Activated naive CD4-positive, alpha-beta T cell treated with Interleukin-2 at 50 U/mL for 16 hours (primary cell): Measurements from ENCODE around the gene ARHGAP8.
"Not testable (repeated sequence)": the region's sequence is repeated elsewhere in the genome, so short reads cannot be mapped to it uniquely, and the experiment has no call there.

Experiments
- DNase-seq: peaks from one replicate; pipeline ENCODE4 v3.0.0-alpha.2; 2020

The ARHGAP8 gene

DNA sequence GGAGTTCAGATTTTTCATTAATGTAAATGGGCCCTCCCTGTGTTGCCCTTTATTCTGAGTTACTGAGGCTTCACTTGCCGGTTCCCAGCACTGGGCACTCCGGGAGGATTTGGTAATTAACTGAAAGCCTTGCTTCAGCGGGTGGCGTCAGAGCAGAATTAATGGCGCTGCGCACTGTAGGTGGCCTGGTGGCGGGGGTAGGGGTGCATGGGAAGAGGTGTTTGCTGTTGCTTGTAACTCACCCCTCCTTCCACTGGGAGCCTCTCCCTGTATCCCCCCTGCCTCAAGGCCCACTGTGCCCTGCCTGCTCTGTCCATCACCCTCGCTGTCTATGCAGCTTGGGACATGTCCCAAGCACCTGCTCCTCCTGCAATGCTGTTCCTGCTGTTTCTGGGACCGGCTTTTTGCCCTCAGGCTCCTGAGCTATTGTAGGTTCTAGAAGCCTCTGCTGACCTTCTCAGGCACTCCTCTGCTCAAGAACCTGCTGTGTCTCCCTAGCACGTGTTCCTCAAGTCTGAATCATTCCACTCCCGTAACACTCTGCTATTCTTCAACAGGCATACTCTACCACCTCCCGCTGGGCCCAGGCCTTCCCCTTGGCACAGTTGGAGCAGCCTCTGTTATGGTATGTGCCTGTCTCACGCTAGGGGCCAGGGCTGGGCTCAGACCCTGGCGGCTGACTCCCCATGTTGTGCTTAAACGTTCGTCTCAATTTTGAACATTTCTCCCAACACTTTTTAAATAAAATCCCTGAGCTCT, 24.4 kb downstream of the ARHGAP8 start:
- no peak for DNase-seq

DNA sequence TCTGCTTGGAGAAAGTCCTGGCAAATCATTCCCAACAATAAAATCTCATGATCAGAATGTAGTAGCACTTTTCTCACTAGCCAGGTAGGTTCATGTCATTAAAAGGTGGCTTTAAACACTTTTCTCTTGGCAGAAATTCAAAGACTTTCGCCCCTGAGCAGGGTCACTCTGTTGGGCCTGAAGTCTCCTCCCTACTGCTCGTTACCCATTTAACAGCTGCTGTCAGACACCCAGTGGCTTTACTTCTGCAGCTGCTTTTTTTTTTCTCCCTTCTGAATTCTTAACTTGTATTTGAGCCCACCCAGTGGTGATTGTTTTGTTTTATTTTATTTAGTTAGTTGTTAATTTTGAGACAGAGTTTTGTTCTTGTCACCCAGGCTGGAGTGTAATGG, 25.0 kb downstream of the ARHGAP8 start:
- no peak for DNase-seq

DNA sequence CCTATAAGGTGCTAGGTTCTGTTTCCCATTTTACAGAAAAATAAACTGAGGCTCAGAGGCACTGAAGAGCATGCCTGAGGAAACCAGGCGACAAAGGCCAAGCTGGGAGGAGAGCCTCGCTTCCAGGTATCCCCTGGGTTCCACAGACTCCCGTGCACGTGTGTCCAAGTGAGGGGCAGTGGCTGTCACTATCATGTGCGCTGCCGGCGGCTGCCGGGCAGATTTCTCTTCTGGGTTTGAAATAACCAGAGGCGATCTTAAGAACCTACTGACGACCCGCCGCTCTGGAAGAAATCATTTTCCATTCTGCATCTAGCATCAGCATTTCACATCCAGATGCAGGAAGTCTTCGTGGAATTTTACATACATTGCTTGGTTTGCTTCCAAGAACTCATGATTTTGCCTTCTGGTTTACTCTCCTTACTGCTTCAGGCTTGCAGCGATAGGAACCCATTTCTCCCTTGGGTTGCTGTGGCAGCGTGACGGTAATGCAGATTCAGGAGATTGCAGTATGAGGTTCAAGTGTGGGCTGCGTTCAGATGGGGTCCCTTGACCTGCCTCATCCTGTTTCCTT, 28.6 kb downstream of the ARHGAP8 start:
- no peak for DNase-seq

DNA sequence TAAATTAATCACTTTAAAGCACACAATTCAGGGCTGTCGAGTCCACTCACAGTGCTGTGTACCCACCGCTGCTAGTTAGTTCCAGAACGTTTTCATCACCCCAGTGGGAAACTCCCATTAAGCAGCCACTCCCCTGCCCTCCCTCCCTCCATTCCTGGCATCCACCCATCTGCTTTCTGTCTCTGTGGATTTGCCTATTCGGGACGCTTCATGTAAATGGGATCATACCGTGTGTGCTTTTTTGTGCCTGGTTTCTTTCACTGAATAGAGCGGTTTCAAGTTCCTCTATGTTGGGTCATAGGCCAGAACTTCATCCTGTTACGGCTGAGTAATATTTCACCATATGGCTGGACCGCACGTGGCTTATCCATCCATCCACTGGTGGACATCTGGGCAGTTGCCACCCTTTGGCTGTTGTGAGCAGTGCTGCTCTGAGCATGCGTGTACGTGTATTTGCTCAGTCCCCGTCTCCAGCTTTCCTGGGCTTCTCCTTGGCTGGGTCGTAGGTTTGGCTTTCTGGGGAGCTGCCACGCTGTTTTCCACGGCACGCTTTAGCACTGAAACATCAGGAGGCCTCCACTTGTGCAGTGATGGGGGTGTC, 30.1 kb downstream of the ARHGAP8 start:
- no peak for DNase-seq

DNA sequence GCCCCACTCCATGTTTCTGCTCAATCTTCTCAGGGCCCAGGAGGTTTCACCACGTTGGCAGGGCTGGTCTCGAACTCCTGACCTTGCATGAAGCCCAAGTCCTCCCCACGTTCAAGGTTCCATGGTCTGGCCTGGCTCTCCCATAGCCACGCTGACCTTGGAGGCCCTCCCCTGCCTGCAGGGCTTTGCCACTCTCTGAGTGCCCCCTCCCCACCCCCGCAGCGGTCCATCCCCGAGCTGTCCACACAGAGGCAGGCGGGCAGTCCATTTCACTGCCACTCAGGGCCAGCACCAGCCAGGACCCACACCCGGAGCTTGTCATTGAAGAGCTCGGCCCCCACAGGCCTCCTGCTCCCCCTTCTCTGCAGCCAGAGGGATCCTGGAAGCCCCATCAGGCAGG, 30.7 kb downstream of the ARHGAP8 start:
- DNase-seq: no peak

DNA sequence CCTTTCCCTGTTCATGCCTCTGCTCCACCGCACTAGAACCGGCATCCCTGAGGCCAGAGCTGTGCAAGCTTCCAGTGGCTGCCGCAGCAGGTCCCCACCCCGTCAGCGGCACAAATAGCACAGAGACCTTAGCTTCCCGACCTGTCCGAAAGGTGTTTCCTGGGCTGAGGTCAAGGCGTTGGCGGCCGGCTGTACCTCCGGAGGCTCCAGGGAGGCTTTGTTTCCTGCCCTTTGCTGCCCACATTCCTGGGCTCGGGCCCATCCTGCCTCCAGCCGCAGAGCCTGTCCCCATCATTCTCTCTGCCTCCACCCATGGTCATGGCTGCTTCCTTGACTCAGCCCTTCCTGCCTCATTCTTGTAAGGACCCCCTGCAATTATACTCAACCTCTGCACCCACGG, 31.2 kb downstream of the ARHGAP8 start:
- DNase-seq: no peak

DNA sequence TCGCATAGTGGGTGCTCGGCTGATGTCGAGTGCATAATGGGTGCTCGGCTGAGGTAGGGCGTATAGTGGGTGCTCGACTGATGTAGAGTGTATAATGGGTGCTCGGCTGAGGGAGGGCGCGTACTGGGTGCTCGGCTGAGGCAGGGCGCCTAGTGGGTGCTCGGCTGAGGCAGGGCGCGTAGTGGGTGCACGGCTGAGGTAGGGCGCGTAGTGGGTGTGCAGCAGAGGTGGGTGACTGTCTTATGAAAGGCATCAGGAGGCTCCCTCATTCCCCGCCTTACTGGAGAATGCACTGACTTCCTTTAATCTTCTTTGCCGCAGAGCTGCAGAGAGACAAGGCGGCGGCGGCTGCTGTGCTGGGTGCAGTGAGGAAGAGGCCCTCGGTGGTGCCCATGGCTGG, 33.8 kb downstream of the ARHGAP8 start:
- no peak for DNase-seq

DNA sequence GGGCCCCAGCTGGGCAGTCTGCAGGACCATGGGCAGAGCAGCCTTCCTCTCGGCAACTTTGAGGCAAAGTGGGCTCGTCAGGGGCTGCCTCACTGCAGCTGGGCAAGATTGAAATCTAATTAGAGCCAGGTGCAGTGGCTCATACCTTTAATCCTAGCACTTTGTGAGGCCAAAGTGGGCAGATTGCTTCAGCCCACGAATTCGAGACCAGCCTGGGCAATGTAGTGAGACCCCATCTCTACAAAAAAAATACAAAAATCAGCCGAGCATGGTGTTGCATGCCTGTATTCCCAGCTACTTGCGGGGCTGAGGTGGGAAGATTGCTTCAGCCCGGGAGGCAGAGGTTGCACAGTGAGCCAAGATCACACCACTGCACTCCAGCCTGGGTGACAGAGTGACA, 34.2 kb downstream of the ARHGAP8 start:
- DNase-seq: no peak

DNA sequence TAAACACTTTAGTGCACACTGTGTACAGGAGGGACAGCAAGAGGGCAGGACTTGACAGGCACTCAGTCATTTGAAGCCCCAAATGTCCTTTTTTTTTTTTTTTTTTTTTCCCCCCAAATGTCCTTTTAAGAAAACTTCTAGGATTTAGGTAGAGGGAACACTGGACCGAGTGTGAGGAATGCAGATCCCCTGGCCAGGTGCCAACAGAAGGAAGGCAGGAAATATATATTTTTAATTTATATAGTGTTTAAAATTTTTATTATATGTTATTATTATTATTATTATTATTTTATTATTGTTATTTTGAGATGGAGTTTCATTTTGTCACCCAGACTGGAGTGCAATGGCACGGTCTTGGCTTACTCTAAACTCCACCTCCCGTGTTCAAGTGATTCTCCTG, 35.5 kb downstream of the ARHGAP8 start:
- no peak for DNase-seq

DNA sequence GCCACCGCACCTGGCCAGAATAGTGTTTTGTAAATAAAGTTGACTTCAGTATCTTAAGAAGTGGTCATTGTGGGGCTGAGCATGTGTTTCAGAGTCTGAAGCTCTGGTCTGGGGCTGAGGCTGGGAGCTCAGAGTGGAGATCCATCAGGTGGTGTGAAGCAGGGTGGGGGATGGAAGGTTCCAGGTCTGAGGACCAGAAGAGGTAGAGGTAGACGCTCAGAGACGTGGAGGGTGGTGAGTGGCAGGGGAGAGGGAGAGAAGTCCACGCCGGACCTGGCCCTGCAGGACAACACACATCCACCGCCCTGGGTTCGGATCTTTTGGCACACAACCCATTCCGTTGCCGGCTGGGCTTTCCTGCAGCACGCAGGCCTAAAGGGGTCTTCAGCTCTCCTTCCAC, 40.7 kb downstream of the ARHGAP8 start:
- DNase-seq: no peak

DNA sequence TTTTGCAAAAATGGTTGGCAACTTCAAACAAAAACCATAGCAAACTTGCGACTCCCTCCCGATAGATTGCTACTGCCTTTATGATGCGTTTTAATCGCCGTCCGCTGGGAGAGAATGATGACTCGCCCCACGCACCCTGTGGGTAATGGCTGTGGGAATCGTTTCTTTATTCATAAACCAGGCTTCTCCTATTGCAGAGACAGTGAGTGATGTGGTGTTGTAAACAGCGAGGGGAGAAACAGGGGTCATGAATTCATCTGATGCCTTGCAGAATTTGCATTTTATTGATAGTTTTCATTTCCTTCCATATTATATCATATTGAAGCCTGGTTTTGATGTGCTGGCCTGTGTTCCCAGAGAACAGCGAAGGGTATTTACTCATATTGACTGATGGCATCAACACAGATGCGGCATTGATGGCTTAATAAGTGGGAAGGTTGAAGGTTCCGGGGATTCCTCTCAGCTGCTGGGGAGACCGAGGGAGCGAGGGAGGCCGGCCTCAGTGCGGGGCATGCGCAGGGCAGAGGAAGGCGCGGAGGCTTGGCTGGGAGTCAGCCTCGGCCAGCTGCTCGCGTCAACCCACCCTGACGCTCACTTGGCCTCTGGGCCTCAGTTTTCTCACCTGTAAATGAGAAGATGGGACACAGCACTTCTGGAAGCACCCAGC, 41.3 kb downstream of the ARHGAP8 start:
- DNase-seq: no peak

DNA sequence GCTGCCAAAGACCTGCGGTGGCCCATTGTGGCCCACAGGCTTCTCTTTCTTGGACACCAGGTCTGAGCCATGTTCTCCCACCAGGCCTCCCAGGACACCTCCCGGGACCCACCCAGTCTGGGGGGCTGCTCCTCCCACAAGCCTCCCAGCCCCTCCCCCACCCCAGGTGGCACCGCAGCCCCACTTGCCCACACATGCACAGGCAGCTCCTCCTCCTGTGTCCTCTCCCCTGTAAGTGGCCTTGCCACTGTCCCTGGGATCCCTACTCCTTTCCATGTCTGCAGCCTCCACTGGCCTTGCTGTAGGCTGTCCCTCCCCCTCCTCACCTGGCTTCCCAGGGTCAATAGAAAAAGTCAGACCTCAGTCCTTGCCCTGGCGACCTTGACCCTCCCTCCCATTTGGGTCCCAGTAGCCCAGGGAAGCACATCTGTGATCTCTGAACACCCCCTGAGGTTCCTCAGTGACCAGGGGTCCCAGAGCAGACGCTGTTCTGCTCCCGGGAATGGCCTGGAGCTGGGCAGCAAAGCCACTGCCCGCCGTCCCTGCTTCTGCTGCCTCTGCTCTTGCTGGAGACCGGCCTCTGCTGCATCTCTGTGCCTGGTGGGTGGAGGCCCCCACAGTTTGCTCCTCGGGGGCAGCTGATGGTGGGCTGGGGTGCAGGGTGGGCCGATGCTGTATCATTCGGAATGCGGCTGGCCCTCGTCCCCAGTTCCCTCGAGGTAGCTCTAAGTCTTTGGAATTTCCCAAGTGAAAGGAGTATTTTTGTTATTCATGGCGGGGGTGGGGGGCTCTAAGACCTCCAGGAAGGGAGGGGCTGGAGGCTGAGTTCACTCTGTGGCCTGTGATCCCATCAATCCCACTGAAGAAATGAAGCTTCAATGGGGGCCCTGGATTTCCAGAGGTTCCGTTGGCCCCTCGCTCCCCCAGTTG, 43.6 kb downstream of the ARHGAP8 start:
- DNase-seq: no peak

DNA sequence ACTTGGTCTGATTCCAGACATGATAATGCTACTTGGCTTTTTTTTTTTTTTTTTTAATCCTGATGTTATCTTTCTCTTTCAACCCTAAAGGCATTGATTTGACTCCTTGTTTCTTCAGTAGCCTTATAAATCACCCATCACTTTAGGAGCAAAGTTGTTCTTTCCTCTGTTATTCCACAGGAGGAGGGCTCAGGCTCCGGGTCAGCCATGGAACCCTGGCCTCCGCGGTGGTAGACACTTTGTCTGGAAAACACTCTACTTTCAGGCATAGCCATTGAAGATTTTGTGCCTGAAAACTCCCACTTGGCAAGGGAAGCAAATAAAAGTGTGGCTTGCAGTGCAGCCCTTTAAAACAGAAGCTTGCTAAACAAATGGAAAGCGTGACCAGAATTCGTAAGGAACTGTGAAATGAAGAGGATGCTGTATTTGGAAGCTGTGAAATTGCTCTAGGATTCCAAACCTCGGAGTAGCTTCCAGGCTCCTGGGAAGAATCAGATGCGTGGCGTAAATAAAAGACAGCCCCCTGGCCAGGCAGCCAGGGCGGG, 44.9 kb downstream of the ARHGAP8 start:
- DNase-seq: no peak

DNA sequence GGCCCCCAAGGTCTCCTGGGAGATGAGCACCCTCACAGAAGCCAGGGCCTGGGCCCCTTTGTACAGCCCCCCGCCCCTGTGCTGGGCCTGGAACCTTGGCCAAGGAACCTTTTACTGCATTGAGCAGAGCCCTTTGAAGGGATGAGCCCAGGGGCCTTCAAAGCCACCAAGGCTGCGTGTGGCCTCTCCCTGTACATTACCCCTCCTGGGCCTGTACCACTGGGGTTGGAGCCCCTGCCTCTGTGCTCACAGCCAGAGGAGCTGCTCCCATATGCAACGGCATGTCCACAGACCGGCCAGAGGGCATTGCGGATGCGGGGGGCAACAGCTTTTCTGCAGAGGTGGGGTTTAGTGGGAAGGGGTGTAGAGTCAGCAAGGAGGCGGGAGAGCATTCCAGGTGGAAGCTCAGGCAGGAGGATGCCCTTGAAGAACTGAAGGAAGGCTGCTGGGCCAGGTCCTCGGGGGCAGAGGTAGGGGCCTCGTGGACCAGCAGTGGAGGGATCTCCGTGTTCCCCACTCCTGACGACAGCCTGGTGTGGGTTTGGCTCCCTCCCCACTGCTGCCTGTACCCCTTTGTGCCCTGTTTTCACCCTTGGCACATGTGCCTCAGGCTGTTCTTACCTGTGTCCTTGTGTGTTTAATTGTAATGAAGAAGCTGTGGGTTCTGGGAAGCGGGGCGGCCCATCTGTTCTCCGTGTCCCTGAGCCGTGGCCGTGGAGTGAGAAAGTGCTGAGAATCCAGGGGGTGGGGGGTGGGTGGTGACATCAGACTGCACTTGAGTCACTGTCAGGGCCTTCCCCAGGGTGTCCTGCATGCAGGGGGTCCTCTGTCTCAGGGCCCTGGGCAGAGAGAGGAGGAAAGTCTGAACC, 46.9 kb downstream of the ARHGAP8 start:
- no peak for DNase-seq

DNA sequence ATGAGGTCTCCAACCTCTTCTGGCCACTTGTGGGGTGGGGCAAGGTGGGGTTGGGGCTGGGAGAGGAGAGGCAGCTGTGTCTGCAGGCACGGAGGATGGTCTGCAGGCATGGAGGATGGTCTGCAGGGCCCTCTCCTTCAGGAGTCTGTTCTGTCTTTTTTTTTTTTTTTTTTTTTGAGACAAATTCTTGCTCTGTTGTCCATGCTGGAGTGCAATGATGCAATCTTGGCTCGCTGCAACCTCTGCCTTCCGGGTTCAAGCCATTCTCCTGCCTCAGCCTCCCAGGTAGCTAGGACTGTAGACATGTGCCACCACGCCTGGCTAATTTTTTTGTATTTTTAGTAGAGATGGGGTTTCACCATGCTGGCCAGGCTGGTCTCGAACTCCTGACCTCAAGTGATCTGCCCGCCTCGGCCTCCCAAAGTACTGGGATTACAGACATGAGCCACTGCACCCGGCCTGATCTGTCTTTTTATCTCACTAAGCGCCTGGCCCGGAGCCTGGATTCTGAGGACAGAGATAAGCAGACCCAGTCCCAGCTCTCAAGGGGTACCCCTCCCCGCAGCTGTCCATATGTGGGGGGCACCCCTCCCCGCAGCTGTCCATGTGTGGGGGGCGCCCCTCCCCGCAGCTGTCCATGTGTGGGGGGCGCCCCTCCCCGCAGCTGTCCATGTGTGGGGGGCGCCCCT, 47.7 kb downstream of the ARHGAP8 start:
- not testable (repeated sequence) for DNase-seq

DNA sequence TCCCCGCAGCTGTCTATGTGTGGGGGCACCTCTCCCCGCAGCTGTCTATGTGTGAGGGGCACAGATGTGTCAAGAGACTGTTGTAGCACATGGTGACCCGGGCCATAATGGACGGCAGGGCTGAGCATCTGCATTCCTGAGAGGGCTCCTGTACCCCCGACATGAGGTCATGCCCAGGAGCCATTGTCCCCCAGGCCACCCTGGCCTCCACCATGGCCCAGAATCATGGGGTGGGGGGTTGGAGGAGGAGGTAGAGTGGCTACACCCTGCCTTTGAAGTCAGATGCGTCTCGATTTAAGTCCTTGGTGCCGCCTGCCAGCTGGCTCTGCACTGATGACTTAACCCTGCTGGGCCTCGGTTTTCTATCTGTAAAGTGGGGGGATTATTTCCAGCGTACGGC, 49.1 kb downstream of the ARHGAP8 start:
- DNase-seq: no peak

DNA sequence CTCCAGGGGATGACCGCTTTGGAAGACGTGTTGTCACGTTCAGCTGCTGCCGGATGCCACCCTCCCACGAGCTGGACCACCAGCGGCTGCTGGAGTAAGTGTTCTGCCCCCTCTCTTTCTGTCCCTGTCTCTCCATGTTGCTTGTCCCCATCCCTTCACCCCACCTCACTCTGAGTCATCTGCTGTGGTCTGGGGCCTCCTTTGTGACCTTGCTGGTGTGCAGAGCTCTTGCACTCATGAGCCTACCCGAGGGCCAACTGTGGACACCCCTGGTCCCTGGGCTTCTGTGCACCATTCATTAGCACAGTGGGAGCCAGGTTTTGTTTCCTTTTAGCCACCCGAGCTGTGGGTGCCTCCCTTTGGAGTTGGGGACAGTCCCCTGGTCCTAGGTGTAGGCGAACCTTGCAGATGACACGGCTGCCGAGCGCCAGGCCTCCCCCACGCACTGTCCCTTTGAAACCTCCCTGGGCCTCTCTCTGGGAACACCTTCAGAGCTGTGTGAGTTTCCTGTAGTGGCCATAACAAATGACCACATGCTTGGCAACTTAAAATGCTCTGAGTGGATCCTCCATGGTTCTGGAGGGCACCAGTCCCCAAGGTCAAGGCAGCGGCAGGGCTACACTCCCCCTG, 49.8 kb downstream of the ARHGAP8 start:
- DNase-seq: no peak

DNA sequence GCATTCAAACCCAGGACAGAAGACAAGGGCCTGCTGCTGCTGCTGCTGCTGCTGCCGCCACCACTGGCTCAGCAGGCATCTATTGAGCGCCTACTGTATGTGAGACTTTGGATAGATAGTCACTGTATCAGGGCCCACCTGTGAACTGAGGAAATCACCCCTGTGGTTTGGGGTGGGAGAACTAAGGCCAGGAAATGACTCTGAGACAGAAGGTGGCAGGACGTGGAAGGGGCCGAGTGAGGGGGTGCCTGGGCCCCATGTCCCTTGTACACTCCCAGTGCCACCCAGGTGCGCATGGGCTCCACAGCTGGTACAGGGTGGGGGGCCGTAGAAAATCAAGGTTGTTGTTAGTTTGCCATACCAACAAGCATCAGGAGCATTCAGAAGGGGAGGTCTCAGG, 50.6 kb downstream of the ARHGAP8 start:
- DNase-seq: no peak

DNA sequence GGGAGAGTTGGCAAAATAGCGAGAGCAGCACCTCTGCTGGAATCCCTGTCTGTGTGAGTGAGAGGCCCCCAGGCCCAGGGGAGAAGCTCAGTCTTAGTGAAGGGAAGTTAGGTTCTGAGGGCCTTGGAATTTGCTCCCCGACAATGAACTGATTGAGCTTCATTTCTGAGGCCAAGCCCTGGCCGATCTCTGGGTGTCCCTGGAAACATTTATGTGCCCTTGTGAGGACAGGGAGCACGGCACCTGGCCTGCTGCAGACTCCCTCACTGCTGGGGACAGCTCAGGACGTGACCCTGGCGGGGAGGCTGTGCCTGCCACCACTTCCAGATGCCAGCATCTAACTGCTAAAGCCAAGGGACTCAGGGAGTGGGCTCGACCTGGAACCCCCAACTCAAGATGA, 52.0 kb downstream of the ARHGAP8 start:
- DNase-seq: no peak

DNA sequence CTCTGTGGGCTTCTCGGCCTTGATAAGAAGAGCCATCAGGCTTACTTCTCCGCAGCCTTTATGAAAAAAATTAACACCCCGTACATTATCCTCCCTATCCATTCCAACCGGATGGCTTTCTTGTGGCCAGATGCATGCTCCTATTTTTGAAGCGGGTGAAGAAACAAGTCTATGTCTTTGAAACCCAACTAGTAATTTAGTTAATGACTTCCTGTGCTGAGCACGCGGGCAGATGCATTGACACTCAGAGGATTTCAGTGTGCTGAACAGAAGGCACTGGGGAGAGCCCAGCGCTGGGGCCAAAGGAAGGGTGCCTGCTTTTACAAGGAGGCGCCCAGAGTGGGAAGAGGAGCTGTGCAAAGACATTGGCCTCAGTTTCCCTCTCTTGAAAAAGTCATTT, 53.3 kb downstream of the ARHGAP8 start:
- DNase-seq: no peak

DNA sequence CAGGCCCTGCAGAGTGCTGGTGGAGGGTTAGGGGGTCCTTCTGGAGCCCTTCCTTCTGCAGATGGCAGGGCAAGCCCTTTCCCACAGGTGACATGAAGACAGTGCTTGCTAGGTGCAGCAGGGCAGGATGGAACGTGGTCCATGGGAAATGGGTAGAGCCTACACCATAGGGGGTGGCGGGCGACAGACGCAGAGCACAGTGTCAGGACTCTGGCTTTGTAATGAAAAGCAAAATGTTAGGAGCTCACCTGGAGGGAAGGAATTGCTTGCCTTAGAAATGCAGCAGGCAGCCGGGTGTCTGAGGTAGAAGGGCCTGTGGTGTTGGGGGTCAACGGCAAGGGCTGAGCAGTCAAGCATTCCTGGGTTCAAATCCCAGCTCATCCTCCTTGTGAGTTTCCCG, 54.9 kb downstream of the ARHGAP8 start:
- DNase-seq: no peak
